CMK (cell line): ENCODE results near the gene ADIRF.
"Not testable (repeated sequence)": the region's sequence is repeated elsewhere in the genome, so short reads cannot be mapped to it uniquely, and the experiment has no call there.

ENCODE experiments used
- DNase-seq: peaks from one replicate; pipeline ENCODE4 v3.0.0-alpha.2; 2010; ENCODE audit warnings: low read depth

ADIRF gene

DNA sequence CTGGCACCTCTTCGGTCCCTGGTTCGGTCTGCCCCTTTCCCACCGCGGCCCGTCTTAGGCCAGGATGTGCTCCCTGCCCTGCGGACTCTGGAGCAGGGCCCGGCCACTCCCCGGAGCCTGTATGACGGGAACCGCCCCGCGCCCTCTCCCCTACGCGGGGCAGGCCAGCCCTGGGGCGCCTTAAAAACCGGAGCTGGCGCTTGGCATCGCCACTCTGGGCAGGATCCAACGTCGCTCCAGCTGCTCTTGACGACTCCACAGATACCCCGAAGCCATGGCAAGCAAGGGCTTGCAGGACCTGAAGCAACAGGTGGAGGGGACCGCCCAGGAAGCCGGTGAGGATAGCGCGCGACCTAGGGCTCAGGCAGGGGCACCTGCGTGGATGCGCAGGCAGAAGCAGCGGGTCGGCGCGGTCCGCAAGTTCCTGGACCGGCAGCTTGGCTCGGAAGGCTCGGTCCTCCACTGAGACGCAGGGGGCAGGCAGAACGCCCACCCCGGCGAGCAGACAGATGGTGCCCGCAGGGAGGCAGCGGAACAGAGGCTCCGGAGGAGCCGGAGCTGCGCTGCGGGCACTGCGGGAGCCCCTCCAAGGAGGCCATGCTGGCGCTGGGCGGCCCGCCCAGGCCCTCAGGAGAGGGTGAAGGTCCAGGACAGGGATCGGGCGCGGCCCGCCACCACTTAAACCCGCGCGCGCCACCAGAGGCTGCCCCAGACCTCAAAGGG, at the start of gene ADIRF:
Gene ADIRF, plus strand, starts transcription at position 212 of the 723 bp plus-strand sequence. Its CDS starts 63 bp downstream, at position 275.
- DNase-seq: no peak

DNA sequence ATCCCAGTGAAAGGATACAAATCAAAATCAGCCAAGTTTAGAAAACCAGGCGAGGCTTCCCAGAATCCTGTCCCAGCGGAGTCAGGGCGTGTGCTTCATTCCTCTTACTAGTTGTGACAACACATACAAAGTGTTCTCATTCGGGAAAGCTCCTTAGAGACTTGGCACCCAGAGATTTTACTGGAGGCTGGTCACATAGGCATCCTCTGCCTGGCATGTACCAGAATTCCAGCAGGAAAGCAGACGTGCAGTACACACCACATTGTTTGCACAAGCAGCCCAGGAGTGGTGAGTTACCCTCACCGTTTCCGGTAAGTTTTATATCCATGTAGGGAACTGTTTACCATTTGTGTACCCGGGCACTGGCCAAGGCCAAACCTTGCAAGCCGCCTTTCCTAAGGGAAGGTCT, 45.7 kb upstream of the ADIRF start:
- no peak for DNase-seq

DNA sequence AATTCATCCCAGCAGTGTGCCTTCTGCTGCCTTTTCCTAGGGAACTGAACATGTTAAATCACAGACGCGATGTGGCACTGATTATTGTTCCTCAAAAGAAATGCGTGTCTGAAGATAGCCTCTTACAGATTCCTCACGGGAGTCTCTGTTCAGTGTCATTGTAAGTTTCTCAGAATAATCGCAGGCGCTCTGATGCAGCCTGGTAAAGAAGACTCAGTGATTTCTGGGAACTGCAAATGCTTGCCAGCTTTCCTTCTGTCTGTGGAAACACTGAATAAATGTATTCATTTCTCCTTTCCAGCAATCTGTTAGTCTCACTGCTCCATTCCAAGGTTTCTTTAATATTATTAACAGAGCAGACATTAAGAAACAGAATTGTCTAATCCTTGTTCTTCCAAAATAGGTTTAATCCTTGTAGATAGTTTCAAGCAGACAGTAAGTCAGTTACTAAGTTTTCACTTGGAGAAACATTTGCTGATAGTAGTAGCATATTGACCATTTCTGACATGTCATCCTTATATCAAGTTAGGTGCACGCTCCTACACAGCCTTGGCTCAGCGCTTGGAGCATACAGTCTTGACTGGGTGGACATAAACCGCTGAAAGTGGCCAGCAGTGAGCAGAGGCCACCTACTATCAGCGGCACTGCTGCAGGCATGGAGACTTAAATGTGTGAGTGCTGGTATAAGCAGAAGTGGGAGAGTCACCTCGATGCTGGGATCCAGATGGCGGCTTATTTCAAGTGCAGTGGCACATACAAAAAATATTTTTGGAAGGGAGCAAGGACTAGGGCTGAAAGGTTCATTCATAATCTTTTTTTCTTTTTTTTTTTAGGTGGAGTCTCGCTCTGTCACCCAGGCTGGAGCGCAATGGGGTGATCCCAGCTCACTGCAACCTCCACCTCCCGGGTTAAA, 38.6 kb upstream of the ADIRF start:
- DNase-seq: no peak

DNA sequence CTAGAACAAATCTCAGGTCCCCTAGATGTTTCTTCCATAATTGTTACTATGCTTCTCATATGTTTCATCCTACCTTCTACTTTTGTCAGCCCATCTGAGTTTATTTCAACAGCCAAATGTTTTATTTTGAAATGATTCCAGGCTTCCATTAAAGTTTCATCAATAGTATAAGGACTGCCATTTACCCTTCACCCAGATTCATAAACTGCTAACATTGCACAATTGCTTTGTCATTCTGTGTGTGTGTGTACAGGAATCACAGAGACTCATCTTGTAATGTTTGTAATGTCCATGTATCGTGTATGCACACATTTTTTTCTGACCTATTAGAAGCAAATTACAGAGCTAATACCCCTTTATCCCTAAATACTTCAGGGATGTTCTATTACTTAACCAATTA, 36.4 kb upstream of the ADIRF start:
- no peak for DNase-seq

DNA sequence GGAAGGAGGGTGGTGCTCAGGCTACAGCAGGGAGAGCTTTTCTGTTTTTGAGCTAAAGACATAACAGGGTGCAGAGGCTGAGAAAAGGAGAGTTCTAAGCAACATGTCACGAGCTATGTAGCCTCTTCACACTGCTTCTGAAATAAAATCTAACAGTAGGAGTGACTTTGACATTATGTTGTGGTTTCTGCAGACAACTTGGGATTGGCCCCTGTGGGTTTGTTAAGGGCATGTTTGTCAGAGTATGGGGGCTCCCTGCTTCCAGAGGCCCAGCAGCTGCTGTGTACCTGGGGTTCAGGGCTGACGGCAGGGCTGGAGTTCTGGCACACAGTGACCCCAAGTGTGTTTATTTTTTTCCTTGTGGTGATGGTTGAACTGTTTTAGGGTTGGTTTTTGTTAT, 35.6 kb upstream of the ADIRF start:
- DNase-seq: no peak

DNA sequence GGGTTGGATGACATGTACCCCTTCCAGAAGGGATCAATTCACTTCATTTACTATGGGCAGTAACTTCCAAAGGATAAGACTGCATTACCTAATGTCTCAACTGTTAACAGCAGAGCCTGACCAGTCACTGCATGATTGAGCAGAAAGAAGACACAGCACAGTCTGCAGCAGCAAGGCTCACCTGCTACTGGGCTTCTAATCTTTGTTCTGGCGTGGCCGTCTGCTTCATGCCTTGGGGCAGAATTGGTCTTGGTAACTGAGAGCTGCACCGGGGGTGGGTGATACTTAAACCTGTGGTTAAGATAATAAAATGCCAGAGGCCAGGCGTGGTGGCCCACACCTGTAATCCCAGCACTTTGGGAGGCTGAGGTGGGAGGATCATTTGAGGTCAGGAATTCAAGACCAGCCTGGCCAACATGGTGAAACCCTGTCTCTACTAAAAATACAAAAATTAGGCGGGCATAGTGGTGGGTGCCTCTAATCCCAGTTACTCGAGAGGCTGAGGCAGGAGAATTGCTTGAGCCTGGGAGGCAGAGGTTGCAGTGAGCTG, 34.0 kb upstream of the ADIRF start:
- not testable (repeated sequence) for DNase-seq

DNA sequence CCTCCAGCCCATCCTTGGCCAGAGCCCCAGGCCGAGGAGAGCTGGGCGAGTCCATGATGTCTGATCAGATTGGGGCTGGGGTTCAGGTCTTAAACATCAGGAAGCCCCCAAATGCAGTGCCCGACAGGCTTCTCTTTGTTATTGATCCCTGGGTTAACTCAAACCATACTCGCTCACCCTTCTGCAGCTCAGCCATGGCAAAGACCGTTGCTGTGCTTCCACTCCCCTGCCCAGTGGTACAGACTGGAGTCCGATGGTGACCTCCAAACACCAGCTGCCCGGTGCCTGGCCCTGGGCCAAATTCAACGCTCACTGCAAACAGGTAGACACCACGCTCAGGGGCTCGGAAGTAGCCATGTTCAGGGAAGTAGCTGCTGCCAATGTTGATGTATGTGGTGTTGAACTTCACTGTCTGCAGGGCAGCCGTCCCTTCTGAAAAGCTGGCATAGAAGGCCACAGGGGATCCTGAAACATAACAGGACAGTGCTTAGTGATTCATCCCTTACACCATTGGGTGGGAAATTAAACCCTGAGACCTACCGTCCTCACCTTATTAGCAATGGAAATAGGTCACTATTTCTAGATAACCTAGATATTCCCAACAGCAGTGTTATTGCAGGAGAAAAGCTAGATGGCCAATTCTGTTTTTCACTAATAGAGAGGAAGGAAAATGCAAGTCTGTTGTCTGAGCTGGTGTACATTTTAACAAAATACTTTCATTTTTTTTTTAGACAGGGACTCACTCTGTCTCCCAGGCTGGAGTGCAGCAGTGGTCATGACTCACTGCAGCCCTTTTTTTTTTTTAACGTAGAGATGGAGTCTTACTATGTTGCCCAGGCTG, 31.4 kb upstream of the ADIRF start:
- no peak for DNase-seq

DNA sequence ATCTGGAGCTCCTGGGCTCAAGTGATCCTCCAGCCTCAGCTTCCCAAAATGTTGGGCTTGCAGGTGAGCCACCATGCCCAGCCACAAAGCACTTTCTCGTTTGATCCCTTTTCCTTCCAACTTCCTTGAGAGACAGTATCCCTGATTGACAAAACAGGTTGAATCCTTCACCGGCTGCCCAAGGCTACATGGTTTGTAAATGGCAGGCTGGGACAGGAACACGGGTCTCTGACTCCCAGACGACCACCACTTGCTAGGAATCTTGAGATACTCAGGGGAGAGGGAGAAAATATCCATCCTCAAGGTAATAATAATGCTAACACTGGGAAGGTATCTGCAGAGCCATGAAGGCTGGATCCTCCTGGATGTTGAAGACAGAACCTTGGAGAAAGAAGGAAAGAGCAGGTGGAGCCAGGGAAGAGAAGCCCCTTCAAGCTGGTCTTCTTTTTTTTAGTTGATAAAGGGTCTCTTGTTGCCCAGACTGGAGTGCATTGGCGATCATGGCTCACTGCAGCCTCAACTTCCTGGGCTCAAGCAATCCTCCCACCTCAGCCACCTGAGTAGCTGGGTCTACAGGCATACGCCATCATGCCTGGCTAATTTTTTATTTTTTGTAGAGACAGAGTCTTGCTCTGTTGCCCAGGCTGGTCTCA, 30.7 kb upstream of the ADIRF start:
- DNase-seq: no peak

DNA sequence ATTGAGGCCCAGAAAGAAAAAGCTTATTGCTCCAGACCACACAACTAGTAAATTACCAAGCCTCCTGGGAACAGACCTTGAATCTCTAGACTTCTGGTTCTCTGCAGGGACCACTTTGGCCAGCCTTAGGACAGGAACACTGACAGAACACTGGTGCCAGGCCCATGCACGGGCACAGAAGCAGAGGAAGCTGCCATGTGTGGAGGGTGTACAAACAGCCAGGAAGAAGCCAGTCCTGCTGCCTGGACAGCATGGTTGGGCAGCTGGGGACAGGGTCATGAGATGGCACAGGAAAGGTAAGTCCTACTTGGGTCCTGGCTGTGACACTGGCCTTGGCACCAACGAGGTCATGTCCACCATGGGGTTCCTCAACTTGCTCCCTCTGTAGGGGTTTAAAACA, 30.0 kb upstream of the ADIRF start:
- DNase-seq: no peak

DNA sequence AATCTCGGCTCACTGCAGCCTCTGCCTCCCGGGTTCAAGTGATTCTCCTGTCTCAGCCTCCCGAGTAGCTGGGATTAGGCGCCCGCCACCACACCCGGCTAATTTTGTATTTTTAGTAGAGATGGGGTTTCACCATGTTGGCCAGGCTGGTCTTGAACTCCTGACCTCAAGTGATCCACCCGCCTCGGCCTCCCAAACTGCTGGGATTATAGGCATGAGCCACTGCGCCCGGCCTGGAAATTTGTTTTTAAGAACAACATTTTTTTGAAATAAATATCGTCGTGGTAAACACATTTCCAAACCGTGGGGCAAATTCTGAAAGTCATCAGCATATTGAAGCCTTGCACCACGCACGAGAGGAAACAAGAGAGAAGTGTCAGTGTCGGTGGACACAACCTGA, 28.2 kb upstream of the ADIRF start:
- not testable (repeated sequence) for DNase-seq

DNA sequence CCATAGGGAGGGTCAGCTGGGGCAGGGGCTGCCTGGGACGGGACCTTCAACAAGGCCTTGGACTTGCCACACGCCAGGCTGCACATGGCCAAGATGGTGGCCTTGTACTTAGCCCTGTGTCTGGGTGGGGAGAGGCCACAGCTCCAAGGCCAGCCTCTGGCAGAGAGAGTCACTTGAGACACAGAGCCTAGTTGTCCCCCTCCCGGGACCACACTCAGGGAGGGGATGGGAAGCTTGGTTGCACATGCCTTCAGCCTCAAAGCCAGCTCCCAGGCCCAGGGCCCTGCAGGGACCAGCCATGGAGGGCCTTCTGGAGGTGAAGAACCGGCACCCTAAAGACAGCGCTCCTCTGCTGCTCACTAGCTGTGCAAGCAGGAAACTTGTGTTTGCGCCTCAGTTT, 27.6 kb upstream of the ADIRF start:
- DNase-seq: no peak

DNA sequence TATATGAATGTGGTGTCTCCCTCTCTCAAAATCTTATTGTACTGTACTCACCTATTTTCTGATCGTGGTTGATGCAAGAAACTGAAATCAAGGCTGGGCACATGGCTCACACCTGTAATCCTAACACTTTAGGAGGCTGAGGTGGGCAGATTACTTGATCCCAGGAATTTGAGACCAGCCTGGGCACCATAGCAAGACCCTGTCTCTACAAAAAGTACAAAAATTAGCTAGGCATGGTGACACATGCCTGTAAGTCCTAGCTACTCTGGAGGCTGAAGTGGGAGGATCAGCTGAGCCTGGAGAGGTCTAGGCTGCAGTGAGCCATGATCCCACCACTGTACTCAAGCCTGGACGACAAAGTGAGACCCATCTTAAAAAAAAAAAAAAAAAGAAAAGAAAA, 26.9 kb upstream of the ADIRF start:
- DNase-seq: no peak

DNA sequence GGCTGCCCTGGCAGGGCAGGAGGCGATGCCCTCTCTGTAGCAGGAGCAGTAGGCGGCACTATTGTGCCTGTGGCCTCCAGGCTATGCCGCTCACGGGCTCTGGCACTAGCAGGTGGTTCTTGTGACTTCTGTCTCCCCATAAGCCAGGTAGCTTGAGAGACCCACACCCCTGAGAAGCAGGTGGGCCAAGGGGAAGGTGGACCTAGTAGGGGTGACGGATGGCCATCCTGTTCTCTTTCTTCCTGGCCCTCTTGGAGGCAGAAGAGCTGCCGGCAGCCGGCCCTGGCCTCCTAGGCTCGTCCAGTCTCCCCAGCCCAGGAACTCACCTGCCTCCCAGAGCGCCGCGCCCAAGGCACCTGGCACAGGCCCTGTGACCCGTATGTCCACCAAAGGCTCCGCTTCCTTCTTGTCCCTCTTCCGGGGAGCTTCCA, 26.3 kb upstream of the ADIRF start:
- DNase-seq: no peak

DNA sequence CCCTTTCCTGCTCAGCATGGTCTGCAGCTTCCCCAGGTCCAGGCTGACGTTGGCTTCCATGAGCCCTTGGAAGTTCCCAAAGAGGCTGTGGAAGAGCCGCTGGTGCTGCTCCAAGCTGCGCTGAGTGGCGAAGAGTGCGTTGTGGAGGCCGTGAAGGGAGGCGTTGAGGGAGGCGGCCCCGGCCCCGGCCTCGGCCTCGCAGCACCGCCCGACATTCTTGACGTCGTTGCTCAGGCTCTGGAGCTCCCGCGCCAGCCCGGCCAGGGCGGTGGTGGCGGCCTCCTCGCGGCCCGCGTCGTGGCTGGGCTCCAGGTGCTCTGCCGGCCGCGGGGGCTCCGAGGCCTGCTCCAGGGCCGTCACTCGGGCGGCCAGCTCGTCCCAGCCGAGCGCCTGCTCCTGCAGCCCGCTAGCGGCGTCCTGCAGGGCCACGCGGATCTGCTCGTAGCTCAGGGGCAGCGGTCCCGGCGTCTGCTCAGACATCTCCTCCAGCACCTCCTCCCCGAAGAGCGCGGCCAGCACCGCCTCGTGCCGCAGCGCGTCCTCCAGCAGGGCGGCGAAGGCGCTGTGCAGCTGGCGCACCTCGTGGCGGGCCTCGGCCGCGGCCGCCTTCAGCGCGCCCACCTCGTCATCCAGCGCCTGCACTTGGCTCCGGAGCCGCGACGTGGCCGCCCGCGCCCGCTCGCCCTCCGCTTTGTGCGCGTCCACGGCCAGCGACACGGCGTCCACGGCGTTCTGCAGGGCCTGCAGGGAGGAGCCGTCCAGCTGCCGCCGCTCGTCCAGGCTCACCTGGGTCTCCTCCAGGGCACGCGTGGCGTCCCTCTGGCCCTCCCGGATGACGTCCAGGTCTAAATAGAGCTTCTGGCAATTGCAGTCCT, 25.6 kb upstream of the ADIRF start:
- no peak for DNase-seq

DNA sequence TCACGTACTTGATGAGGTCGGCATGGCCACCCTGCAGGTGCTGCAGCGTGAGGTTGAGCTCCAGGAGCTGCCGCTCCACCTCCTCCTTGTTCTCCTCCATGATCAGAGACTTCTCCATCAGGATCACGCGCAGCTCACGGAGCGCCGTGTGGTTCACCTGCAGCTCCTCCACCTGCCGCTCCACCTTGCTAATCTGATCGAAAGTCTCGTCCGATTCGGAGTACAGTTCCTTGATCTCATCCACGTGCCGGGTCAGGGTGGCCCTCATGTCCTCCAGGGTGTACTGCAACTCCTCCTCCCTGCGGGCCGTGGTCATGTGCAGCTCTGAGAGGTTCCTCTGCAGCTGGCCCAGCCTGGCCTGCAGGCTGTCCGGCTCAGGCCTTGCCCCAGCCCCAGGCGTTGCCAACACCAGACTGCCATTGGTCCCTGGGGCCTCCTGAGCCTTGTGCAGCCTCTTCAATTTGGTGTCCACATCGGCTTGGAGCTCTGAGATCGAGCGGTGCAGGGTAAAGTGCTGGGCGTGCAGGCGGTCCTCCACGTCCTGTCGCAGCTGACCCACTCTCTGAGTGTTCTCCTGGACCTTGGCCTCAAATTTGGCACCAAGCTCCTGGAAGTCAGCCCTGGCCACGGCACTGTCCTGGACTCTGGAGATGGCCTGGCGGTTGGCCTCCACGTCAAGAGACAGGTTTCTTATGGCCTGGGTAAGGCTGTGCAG, 24.8 kb upstream of the ADIRF start:
- DNase-seq: no peak

DNA sequence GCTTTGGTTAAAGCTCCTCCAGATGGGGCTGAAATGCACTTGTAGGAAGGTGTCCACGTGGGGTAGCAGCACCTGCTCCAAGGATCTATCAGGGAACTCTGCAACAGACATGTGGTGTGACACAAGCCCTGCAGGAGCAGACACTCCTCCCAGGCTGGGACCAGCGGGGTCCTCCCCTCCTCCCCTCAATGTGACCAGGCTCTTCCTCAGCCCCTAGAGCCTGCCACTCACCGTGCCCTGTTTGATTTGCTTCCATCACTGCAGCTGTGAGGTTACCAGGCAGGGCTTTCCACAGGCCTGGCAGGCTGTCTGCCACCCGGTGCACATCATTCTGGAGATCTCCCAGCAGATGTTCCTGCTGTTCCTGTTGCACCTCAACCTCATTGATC, 24.3 kb upstream of the ADIRF start:
- DNase-seq: no peak

DNA sequence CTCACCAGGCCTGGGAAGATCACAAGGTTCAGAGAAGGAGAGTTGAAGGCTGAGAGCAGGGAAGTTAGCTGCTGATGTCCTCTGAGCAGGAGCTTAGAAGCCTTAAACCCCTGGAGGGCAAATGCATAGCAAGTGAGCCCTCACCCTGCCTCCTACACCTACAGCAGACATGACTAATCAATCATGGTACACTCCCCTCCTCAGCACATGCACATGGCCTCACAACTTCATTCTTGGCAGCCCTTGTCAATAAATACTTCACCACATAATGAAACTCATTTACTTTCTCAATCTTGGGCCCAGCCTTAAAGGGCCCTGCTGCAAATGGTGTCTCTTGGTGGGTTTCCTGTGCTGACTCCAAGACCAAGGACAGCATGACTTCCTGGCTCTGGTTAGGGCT, 23.8 kb upstream of the ADIRF start:
- no peak for DNase-seq

DNA sequence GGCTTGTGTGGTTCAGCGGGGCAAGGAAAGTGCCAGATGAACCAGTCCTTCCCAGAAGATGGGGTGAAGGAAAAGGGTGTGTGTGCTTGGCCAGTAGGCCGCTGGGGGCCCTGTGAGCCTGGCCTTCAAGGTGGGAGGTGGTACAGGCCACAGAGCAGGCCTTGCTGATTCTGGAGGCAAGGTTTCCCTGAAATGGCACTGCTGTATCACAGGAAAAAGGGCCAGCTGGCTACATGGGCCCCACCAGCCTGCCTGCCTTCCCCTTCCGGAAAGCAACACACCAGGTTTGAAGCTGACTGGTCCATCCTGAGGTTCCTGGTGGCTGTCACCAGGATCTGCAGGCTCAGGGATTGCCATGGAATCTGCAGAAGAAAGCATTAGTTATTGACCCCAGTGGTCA, 23.4 kb upstream of the ADIRF start:
- DNase-seq: no peak

DNA sequence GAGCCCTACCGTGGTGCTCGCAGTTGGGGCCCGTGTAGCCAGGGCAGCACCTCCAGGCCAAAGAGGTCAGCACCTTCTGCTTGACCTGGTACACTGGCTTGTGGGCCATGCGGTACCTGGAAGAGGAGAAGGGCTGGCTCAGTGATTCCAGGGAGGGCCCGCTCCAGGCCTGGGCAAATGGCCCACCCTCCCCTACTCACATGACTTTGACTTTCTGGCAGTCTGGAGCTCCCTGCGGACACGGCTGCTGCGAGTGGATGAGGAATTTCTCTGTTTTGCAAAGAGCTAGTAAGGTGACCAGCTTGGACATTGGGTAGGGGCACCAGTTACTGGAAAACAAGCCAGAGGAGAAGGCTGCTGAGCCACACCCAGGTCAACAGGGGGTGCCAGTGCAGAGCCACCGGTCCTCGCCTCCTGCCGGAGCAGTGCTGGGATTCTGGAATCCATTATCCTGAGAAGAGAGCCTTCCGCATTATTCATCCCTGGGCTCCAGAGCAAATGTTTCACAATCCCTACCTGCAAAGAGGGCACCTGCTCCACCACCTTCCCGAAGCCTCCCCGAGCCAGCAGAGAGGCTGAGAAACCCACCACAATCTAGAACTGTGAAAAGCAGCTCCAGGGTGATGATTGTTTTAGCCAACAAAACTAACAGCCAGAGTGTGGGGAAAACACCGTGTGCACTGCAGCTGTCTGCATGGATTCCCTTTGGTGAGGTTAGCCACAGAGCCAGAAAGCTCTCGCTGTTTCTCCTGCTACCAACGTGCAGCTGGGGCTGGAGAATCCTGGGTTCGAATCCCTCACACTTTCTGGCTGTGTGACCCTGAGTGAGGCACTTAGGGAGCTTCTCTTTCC, 22.7 kb upstream of the ADIRF start:
- DNase-seq: no peak
